HG02840 (cell line): ENCODE data around the gene RFX7.
A peak's percentile ranks its signal among the peaks of the same experiment; 100 is the strongest.
"Not testable (repeated sequence)": the region's sequence is repeated elsewhere in the genome, so short reads cannot be mapped to it uniquely, and the experiment has no call there.

Experiments used
- ATAC-seq: cut with Tn5 transposase; IDR thresholded peaks from one replicate; pipeline ENCODE4 v1.9.1; 2021; ENCODE audit warnings: mild to moderate bottlenecking, moderate library complexity, moderate number of reproducible peaks; ENCODE audit not compliant: unreplicated experiment, low FRiP score

Gene RFX7

GRCh38 chr15:56243163-56244037, at the start of gene RFX7:
Gene RFX7 (minus strand): TSS chr15:56243879. CDS start chr15:56243285, 594 bp downstream.
- peak; percentile 51 for ATAC-seq

GRCh38 chr15:56292546-56293316, 49.1 kb upstream of the RFX7 start:
- ATAC-seq: no peak

GRCh38 chr15:56291741-56292140, 48.1 kb upstream of the RFX7 start:
- ATAC-seq: no peak

- ATAC-seq: no peak
Observed at GRCh38 chr15:56286213-56286612, 42.5 kb upstream of the RFX7 start.

GRCh38 chr15:56281145-56281544, 37.5 kb upstream of the RFX7 start:
- no peak for ATAC-seq

GRCh38 chr15:56273724-56274123, 30.0 kb upstream of the RFX7 start:
- no peak for ATAC-seq

- ATAC-seq: no peak
Observed at GRCh38 chr15:56272454-56272853, 28.8 kb upstream of the RFX7 start.

GRCh38 chr15:56266465-56266864, 22.8 kb upstream of the RFX7 start:
- ATAC-seq: not testable (repeated sequence)

GRCh38 chr15:56261854-56262509, 18.3 kb upstream of the RFX7 start:
- ATAC-seq: no peak

- ATAC-seq: not testable (repeated sequence)
Observed at GRCh38 chr15:56257306-56257705, 13.6 kb upstream of the RFX7 start.

- no peak for ATAC-seq
Observed at GRCh38 chr15:56254265-56254664, 10.6 kb upstream of the RFX7 start.

- ATAC-seq: no peak
Observed at GRCh38 chr15:56252386-56252785, 8.7 kb upstream of the RFX7 start.

GRCh38 chr15:56251315-56252095, 7.8 kb upstream of the RFX7 start:
- ATAC-seq: no peak

GRCh38 chr15:56250626-56251025, 6.9 kb upstream of the RFX7 start:
- no peak for ATAC-seq

GRCh38 chr15:56249092-56249491, 5.4 kb upstream of the RFX7 start:
- ATAC-seq: no peak

- no peak for ATAC-seq
Observed at GRCh38 chr15:56248311-56248992, 4.8 kb upstream of the RFX7 start.

- ATAC-seq: no peak
Observed at GRCh38 chr15:56247266-56247665, 3.6 kb upstream of the RFX7 start.

- peak; percentile 64 for ATAC-seq
Observed at GRCh38 chr15:56245871-56246814, 2.5 kb upstream of the RFX7 start.
